ENCODE measurements around the gene CCNYL1.
"Not testable (repeated sequence)": the region's sequence is repeated elsewhere in the genome, so short reads cannot be mapped to it uniquely, and the experiment has no call there.

CCNYL1 gene

DNA sequence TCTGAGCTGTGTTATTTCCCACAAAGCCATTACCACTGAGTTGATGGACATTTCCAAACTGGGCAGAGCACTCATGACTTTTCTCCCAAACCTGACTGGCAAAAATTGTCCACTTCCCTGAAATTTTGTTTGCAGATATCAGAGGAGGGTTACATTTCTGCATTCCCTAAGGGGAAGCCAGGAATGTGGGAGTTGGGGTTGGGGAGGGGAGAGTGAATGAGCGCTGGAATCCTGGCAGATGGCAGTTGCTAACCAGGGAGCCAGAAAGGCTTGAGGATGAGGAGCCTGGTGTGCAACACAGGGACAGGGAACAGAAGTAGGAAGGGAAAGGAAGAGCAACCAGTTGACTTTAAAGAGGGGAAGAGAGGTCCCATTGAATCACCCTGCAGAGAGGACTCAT is 14.0 kb upstream of the CCNYL1 start:
- DNase-seq = no peak

- no peak for DNase-seq
These were observed 13.1 kb upstream of the CCNYL1 start for GRCh38 chr2:207698301-207698700.

- DNase-seq = no peak
These were observed 7.4 kb upstream of the CCNYL1 start for GRCh38 chr2:207704078-207704477.

- no peak for DNase-seq
These were observed 6.8 kb upstream of the CCNYL1 start for GRCh38 chr2:207704671-207705070.

DNA sequence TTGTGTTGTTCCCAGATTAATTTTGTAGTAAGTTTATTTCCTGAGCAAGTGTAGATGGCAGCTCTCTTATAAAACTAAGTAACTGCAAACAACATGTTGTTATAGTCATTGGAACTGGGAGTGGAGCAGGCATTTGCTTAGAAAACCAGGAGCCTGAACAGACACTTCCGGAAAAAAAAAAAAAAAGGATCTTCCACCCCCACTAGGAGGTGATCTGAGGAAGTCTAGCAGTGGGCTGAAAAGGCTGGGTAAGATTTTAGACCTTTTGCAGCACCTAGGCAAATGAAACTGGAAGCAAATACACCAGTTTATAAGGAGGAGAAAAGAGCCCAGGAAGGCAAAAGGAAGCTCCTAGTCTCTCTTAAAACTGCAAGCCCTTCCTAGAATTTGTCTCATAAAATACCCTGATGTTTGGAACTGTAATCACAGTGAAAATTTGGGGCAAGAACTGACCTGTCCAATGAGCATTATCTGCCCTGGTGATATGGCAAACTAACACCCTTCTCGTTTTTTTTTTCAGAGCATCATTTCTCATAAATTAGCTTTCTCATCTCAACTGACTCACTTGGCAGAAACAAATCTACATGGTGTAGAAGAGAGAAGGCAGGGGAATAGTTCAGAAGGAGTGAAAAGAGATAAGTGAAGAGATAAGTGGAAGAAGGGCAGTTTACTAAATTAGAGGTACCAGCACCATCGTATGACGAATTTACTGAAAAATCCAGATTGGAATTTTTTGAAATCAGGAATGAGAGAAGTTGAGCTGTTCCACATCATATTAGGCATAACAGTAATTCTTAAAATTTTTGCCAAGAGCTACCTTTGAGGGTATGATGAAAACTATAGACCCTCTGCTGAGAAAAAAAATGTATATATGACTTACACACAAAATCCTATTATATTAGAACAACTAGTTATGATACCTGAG is 4.2 kb upstream of the CCNYL1 start:
- no peak for DNase-seq

DNA sequence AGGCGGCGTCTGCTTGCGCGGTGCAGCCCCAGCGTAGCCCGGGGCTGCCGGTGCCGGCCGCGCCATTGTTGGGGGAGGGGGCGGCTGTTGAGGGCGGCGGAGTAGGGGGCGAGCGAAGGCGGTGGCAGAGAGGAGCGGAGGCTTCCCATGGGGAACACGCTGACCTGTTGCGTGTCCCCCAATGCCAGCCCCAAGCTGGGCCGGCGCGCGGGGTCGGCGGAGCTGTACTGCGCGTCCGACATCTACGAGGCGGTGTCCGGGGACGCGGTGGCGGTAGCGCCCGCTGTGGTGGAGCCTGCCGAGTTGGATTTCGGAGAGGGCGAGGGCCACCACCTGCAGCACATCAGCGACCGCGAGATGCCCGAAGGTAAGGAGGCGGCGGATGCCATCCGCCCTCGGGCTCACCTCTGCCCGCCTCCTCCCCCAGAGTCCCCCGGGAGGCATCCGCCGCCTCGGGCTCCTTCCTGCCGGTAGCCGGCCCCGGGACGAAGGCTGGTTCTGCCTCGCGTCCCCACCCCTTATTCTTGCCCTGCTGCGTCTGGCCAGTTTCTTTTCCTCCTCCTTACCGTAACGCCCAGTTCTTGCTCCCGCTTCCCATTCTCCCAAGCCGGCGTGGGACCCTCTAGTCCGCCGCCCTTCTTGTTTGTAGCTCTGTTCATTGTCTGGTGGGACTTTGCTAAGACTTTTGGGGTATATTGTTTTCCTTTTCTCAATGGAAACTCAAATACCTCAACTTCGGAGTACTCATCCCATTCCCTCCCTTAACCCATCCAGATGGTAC is 500 bp downstream of the CCNYL1 start:
- peak; percentile 29 for DNase-seq

- DNase-seq = no peak
These were observed 4.6 kb downstream of the CCNYL1 start for GRCh38 chr2:207716056-207716455.

DNA sequence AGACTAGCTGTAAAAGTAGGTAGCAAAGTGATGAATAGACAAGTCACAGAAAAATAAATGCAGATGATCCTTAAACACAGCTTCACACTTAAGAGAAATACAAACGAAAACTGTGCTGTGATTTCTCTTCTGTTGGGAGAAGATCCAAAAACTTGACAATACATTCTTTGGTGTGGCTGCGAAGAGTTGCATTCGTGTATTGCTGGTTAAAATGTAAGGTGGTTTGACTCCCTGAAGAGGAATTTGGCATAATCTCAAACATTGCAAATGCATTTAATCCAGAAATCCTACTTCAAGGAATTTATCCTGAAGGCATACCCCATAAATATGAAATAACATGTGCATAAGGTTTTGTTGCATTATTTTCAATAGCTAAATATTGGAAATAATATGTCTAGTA is 7.1 kb downstream of the CCNYL1 start:
- no peak for DNase-seq

GRCh38 chr2:207719008-207719407 is 7.6 kb downstream of the CCNYL1 start:
- no peak for DNase-seq

DNA sequence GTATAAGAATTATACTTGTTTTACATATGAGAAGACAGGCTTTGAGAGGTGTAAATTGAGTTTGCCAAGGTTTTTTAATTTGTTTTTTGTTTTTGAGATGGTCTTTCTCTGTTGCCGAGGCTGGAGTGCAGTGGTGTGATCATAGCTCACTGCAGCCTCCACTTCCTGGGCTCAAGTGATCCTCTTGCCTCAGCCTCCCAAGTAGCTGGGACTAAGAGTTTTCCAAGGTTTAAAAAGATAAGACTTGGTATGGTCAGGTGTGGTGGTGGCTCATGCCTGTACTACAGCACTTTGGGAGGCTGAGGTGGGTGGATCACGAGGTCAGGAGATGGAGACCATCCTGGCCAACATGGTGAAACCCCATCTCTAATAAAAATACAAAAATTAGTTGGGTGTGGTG is 8.2 kb downstream of the CCNYL1 start:
- DNase-seq = not testable (repeated sequence)

GRCh38 chr2:207720517-207721187 is 9.2 kb downstream of the CCNYL1 start:
- no peak for DNase-seq

DNA sequence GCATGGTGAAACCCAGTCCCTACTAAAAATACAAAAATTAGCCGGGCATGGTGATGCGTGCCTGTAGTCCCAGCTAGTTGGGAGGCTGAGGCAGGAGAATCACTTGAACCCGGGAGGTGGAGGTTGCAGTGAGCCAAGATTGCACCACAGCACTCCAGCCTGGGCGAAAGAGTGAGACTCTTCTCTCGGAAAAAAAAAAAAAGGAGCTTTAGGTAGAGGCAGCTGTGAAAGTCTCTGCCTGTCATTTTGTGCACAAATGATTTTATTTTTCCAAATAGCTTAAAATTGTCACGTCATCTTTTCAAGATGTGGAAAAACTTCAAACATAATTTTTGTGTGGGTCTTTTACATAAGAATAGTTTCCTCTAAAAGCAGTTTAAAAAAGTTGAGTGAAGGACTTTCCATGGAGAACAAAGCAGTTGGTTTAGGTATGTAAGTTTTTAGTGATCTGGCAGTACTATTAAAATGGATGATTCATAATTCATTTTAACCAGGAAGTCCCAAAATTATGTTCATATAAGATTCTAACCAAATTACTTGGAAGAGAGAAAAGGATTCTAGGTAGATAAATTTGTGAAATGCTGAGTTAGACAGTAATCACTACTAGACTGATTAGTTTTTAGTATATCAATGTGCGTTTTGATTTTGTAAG is 11.5 kb downstream of the CCNYL1 start:
- DNase-seq = no peak

DNA sequence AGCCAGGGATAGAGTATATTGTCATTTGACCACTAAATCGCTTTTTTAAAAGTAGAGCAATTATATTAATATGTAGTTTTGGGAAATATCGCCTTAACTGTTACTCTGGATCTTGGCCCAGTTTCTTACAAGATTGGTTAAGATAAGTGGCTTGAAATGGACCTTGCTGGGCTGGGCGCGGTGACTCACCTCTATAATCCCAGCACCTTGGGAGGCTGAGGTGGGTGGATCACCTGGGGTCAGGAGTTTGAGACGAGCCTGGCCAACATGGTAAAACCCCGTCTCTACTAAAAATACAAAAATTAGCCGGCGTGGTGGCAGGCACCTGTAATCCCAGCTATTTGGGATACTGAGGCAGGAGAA is 12.0 kb downstream of the CCNYL1 start:
- not testable (repeated sequence) for DNase-seq

- no peak for DNase-seq
These were observed 12.7 kb downstream of the CCNYL1 start for GRCh38 chr2:207724113-207724512.

DNA sequence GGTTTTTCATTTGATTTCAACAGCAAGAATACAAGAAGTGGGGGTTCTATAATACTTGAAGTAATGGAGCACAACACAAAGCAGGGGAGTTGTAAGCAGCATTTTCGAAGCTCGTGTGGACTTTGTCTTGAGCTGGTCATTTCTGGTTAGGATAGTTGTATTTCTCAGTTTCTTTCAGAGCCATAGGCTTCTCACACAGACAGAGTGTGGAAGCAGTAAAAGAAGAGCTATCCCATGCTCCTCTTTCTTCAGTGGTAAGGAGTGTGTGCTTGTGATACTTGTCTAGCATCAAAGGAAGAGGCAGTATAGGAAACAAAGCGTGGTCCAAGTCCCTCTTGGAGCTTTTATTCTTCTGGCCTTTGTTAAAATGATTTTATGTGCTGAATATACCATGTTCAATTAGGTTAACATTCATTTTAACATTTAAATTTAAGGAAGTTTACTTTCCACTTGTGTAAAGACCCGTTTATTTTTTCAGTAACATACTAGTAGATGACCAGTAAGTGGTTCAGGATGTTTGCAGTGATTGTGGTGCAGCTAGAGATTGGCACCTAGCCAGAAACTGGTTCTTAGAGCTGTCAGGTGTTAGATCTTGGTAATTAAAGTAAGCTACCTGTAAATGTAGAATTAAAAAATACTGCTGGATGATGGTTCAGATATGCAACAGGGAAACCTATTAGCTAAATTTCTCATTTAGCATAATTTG is 14.6 kb downstream of the CCNYL1 start:
- no peak for DNase-seq

GRCh38 chr2:207727261-207727660 is 15.8 kb downstream of the CCNYL1 start:
- no peak for DNase-seq

GRCh38 chr2:207729465-207729998 is 18.1 kb downstream of the CCNYL1 start:
- DNase-seq = no peak

GRCh38 chr2:207731138-207731537 is 19.7 kb downstream of the CCNYL1 start:
- no peak for DNase-seq

GRCh38 chr2:207733597-207734240 is 22.3 kb downstream of the CCNYL1 start:
- no peak for DNase-seq

GRCh38 chr2:207734264-207734635 is 22.8 kb downstream of the CCNYL1 start:
- no peak for DNase-seq

All from effector CD4-positive, alpha-beta T cell (primary cell).